GM13976 (cell line): Measurements from ENCODE around the gene TIAM1.

ENCODE experiments used
- DNase-seq: peaks from one replicate; pipeline ENCODE4 v3.0.0; 2012; ENCODE audit warnings: low spot score
- in situ Hi-C: fragments of 300-500 bp; cut with MboI; formaldehyde crosslinking; loops from one replicate; pipeline ENCODE4 v1.12.0; 2022; ENCODE audit warnings: low sequenced_read_pairs, mixed read lengths, inconsistent platforms; ENCODE audit not compliant: unreplicated experiment
- TF ChIP-seq, protein P1 (sequence below): IDR thresholded peaks from 2 replicates; pipeline ENCODE4 v1.5.1; 2012; ENCODE audit warnings: borderline replicate concordance, mild to moderate bottlenecking; ENCODE audit not compliant: insufficient read depth; ENCODE audit errors: extremely low read depth, missing control alignments, control extremely low read depth

Gene TIAM1

DNA sequence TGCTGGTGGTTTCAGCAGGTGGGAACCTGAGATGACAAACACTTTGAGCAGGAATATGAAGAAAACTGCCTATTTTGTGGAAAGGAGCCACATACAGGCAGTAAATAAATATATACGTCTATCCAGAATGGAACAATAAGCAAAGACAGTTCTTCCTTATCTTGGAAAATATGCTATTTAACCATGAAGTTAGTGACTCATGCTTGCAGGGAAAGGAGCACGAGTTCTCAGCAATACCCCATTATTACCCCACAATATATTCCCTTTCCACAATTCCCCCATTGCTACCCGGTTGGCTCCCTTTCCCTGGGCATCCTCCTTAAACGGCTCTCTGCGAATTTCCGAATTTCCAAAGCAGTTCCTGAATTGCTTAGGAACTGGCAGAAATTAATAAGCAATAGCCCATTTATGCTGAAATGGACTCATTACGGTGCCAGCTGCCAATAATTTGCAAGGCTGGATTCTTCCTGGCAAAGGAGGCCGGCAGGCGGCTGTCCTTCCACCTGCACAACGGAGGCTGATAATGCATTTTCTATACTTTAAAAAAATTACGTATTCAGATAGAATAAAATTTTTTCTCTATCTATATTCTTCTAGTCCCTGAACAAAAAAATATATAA lies 65.4 kb downstream of the TIAM1 start:
- in situ Hi-C loops = no loop called here
- TF ChIP-seq, protein P1, sequence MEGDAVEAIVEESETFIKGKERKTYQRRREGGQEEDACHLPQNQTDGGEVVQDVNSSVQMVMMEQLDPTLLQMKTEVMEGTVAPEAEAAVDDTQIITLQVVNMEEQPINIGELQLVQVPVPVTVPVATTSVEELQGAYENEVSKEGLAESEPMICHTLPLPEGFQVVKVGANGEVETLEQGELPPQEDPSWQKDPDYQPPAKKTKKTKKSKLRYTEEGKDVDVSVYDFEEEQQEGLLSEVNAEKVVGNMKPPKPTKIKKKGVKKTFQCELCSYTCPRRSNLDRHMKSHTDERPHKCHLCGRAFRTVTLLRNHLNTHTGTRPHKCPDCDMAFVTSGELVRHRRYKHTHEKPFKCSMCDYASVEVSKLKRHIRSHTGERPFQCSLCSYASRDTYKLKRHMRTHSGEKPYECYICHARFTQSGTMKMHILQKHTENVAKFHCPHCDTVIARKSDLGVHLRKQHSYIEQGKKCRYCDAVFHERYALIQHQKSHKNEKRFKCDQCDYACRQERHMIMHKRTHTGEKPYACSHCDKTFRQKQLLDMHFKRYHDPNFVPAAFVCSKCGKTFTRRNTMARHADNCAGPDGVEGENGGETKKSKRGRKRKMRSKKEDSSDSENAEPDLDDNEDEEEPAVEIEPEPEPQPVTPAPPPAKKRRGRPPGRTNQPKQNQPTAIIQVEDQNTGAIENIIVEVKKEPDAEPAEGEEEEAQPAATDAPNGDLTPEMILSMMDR = no peak

DNA sequence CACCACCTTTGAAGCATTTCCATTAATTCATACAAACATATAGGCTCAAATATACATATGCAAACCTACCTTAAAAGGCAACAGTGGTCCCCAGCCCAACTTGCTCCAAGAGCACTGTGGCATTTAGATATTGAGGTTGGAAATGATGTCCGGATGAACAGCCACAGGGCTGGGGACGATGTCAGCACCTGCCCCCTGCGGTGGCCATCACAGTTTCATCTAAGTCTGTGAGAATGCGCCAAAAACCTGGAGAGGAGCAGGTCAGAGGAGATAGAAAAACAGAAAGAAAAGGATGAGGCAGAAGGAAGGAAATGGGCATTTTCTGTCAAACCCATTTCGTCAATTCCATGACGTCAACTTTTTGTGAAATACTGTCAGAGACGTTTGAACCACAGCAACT lies 67.4 kb downstream of the TIAM1 start:
- TF ChIP-seq, protein P1 = no peak
- in situ Hi-C loops = no loop called here
- no peak for DNase-seq

More for the DNA sequence above, 65.4 kb downstream of the TIAM1 start:
- no peak for DNase-seq

DNA sequence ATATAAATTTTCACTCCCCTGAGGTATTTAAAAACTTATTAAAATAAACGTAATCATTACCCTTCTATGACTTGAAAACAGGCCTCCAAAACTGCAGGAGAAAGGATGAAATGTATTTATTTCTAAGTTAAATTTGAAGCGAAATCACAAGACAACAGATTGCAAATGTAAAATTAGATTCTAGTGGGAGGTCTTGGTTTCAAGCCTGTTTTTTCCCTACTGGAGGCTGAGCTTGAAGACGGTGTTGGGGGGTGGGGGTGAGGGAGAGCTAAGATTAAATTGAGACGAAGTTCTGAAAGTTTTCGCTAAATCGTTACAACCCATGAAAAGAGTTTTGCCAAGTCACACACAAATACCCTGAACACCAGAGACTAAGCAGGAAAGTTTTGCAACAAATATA lies 68.2 kb downstream of the TIAM1 start:
- DNase-seq = no peak
- TF ChIP-seq, protein P1 = no peak
- in situ Hi-C loops = no loop called here

DNA sequence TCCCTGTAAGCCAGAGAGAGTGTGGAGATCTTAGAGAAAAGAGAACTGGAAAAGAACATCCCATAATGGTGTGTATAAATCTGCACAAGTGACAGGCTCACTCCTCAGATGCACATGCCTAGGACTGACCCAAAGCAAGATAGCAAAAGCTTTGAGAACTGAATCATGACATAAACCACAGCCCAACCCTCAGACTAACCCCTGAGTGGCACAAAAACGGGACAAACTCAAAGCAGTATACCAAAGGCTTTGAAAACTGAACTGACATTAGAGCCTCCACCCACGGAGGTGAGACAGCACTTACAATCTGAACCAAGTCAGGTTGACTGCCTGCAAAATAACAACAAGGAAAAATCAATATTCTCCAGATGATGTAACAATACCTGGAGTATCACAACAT lies 70.8 kb downstream of the TIAM1 start:
- TF ChIP-seq, protein P1 = no peak
- in situ Hi-C loops = no loop called here
- DNase-seq = no peak

DNA sequence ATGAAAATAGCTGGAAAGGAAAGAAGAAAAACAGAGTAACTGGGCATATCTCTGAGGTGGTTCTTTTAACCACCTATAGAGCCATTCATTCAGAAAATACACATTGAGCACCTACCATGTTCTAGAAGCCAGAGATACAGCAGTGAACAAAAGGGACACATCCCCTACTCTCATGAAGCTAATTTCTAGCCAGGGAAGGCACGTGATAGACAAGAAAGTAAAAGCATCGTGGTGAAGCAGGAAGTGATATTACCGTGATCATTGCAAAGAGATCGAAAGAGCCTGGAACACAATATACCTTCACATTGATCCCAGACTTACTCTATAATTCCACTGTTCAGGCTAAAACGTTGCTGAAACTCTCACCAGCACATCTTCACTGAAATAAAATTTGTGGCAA lies 76.0 kb downstream of the TIAM1 start:
- DNase-seq = no peak
- TF ChIP-seq, protein P1 = no peak
- in situ Hi-C loops = no loop called here

DNA sequence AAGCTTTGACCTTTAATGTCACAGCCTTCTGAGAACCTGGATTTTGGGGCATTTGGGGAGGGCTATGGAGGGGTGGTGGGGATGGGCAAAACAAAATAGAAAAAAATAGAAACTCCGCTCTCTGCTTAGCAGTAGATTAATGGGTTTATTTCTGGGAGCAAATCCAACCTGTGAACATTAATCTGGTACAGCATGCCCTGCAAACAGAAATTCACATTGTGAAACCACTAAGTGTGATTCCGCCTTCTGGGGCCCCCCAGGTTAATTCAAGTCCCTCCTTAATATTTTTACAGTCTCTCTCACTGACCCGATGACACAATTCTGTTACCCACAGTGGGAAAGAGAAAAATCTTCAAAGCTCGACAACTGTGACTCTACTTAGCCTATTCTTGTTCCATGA lies 76.4 kb downstream of the TIAM1 start:
- DNase-seq = no peak
- TF ChIP-seq, protein P1 = no peak
- in situ Hi-C loops = no loop called here
